GM21390 (cell line): ENCODE data around the gene SLC35F3.
"Not testable (repeated sequence)": the region's sequence is repeated elsewhere in the genome, so short reads cannot be mapped to it uniquely, and the experiment has no call there.

Experiments used
- ATAC-seq: cut with Tn5 transposase; IDR thresholded peaks from one replicate; pipeline ENCODE4 v1.9.1; 2021; ENCODE audit not compliant: unreplicated experiment

The SLC35F3 gene

DNA sequence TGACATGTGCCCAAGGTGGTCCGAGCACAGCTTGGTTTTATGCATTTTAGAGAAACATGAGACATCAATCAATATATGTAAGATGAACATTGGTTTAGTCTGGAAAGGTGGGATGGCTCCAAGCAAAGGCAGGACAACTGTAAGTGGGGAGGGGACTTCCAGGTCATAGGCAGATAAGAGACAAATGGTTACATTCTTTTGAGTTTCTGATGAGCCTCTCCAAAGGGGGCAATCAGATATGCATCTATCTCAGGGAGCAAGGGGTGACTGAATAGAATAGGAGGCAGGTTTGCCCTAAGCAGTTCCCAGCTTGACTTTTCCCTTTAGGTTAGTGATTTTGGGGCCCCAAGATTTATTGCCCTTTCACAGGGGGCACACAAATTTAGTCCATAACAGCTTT lies 374.5 kb downstream of the SLC35F3 start:
- ATAC-seq = no peak

DNA sequence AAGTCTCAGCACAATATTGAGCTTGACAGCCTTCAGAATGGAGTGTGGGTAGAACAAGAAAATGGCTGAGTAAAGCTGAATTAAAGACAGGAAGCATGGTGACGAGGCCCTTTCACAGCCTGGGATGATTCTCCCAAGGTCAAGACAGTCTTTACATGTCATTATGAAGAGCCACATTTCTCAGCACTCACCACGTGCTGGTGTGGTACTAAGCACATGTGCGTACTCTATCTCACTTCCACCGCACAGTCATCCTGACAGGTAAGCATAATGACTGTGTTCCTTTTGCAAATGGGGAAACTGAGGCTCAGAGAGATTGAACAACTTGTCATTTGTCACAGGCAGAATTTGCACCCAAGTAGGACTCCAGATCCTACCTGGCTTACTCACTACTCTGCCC lies 376.0 kb downstream of the SLC35F3 start:
- no peak for ATAC-seq

DNA sequence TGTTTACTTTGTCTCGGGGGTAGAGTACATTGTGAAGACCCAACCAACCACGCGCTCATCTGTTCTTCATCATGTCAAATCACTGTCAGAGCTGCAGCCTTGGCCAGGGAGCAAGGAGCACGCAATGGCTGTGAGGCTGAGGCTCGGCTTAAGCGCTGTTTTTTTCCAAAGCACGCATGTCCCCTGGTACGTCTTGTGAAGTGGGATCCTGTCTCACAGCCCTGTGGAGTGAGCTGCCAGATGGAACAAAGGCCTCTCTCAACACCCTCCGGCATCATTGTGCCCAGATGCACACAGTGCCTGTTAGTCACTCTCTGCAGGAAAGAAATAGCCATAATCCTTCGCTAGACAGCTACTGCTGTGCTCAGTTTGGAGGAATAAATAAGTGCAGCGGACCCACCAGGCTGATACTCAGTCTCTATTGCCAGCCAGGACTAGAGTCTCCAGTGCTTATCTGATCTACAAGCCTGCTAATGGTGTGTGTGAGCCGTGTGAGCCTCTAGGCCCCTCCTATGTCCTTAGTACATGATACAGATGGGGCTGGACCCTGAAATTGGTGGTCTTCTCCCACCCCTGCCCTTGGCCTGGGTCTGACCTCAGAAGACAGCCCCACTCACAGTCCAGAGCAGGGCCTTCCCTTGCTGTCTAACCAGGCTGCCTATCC lies 377.5 kb downstream of the SLC35F3 start:
- ATAC-seq = no peak

DNA sequence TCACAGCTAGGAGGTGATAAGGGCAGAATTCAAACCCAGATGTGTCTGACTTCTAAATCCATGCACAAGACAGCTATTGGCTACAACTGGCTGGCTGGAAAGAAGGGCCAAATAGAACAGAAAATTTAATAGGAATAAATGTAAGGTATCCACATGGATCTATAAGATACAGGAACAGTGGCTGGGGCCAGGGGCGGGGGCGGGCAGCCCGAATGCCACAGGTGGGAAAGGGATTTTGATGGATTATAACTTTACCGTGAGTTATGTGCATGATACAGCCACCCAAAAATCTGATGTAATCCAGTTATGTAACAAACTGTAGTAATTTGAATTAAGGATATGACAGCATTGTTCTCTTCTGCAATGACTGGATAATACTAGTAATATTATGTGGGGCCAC lies 381.7 kb downstream of the SLC35F3 start:
- no peak for ATAC-seq

DNA sequence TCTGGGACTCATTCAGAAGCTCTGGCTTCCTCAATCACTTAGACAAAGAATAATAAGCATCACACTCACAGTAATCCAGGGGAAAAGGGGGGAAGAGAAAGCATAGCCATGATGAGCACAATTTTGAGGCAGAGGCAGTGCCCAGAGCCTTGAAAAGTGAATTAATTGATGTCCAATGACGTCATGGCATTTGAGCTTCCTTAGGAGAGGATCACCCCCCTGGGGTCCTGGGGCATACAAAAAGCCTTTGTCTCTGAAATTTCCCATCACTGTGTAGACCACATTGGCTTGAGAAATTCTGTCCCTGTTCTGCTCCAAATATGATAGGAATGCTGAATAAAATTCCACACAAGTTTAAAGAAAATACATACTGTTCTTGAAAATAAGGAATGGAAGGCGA lies 384.5 kb downstream of the SLC35F3 start:
- ATAC-seq = no peak

DNA sequence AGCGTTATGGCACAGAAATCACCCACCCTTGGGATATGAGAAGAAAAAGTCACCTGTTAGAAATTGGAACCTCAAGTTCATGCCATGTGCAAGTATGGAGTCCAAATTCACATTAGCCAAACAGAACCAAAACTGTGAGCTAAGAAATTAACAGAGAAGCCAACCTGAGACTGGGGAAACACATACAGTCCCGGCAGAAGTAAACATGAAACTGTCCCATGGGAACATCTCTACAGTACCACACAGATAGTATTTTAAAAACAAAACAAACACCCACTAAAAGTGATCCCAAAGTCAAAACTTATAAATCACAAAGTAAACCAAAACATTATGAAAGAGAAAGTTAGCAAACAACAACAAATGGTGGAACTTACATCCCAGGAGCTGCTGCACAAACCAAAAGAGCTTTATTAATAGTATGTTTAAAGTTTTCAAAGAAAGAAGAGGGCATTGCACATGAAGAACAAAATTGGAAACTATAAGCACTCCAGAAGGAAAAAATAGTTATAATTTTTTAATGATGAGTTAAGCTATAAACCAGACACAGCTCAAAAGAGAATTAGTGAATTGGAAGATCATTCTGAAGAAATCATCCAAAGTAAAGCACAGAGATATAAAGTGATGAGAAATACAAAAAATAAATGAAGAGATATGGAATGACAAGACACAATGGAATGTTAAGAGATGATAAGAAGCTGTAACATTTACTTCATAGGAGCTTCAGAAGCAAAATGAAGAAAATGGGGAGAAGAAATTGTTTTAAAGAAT lies 385.2 kb downstream of the SLC35F3 start:
- no peak for ATAC-seq

DNA sequence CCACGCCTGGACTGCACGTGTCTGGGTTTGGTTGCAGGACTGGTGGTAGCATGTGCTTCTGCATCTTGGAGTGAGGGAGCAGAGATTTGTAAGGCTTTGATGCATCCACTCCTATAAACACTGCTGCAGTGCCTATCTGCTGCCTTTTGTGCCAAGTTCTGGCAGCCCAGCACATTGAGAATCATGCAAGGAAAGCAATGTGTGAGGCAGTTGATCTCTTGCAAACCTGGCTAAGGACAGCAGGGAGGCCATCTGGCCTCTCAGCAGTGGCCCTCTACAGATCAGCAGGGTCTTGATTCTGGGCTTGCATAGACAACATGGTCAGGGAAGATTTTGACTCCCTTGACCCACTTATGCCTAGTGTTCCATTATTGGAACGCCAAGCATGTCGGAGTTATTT lies 387.5 kb downstream of the SLC35F3 start:
- no peak for ATAC-seq

DNA sequence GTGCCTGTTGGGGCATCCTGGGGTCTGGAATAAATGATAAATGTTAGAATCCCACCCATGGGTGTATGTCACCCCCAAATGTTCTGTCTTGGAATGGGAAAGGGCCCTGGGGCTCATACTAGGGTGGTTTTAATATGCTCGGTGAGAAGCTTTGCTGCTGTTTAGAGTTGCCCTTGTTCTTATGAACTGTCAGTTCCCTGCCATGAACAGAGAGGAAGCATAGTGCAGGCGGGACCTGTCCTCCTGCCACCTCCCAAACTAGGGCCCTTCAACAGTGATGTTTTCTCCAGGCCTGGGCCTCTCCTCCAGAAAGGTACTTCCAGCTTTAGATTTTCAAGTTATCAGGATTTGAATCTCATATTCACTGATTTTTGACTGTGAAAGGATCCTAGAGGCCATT lies 388.1 kb downstream of the SLC35F3 start:
- no peak for ATAC-seq

DNA sequence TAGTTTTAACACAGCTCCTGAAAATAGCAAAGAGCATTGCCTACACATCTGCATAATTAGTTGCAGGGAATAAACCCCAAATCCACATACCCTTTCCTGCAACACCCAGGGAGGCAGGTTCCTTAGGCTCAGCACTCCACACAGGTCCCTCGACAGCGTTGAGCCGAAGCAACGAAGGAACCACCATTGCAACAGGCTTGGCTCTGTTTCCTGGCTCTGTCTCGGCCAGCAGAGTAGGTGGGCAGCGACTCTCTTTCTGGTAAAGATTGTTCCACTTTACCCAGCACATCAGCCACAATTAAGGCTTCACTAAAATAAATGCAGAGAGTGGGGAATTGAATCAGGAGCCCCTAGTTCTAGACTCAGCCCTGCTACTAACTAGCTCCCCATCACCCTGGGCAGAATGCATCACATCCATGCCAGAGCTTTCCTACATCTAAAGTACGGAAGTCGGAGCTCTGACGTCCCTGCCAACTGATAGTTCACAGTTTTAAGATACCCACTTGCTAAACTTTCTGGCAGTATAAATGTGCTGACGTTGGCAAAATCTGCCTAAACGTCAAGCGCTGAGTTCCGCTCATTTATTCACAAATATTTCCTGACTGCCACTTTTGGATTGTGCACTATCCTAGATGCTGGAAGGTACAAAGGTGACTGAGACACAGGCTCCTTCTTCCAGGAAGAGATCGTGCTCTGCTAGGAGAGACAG lies 389.8 kb downstream of the SLC35F3 start:
- ATAC-seq = no peak

DNA sequence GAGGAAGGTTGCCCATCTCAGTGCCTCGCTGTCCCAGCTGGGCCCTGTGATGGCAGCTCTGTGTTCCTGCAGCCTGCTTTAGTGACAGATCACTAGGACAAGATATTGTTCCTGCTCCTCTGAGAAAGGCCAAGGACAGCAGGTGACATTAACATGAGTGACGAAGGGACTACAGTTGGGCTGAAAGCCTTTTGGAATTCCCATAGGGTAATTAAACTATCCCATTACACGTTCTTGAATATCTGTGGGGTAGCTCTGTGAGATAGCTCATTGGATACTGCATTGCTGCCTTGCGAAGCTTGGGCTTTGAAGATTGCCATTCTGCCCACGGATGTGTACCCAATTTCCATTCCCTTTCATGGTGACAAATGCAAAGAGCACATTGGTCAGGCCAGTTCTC lies 390.6 kb downstream of the SLC35F3 start:
- no peak for ATAC-seq

DNA sequence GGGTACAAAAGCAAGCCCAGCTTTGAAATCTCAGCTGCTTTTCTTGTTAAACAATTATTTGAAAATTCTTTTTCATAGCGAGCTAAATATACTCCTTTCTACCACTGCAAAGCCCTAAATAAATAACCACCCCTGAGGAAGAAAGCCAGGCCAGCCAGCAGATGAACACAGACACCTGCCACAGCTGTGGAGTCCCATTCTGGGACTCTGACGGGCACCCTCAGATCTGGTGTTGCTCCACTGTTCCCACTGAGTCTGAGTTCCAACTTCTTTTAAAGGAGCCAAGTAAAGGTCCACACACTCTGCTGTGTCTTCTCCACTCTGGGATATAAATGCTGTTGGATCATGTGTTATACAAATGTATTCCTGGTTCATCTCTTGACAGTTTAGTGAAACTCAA lies 391.1 kb downstream of the SLC35F3 start:
- no peak for ATAC-seq

DNA sequence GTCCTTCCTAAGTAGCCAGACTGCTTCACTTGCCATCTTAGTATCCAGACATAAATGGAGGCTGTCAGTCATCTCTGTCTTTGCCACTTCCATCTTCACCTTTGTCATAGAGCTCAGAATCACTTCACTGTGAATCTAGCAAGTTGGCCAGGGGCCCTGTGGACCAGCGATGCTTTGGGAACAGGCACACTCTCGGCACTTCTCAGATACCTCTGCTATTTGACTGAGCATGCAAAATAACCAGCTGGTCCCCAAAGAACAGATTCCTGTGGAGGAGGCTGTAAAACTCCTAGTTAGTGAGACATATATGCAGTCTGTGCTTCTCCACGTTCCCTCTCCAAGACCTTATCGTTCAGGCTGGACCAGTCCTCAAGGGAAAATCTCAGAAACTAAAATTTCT lies 392.0 kb downstream of the SLC35F3 start:
- ATAC-seq = no peak

DNA sequence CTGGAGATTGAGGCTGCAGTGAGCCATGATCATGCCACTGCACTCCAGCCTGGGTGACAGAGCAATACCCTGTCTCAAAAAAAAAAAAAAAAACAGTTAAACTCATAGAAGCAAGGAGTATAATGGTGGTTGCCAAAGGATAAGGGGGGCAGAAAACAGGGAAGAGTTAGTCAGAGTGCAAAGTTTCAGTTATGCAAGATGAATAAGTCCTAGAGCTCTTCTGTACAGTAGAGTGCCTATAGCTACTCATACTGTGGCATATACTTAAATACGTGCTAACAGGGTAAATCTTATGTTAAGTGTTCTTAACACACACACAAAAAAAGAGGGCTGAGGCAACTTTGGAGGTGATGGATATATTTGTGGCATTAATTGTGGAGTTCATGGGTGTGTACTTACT lies 393.2 kb downstream of the SLC35F3 start:
- ATAC-seq = no peak

DNA sequence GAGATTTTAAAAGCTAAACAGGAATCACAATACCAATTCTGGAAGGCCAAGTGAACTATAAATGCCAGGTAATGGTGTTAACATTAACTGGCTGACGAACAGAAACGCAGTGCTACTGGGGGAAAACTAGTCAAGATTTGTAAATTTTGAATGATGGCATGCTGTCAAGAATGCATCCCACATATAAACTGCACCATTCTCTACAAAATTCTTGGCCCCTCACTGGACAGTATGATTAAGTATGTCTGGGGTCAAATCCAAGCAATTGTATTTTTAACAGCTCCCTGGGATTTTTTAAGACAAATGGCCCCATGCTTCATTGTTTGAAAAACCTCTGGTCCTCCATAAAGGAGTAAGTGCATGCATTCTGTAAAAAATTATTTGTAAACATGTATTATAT lies 395.6 kb downstream of the SLC35F3 start:
- no peak for ATAC-seq

DNA sequence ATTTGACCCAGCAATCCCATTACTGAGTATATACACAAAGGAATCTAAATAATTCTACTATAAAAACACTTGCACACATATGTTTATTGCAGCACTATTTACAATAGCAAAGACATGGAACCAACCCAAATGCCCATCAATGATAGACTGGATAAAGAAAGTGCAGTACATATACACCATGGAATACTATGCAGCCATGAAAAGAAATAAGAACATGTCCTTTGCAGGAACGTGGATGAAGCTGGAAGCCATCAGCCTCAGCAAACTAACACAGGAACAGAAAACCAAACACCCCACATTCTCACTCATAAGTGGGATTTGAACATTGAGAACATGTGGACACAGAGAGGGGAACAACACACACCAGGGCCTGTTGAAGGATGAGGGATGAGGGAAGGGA lies 397.2 kb downstream of the SLC35F3 start:
- not testable (repeated sequence) for ATAC-seq

DNA sequence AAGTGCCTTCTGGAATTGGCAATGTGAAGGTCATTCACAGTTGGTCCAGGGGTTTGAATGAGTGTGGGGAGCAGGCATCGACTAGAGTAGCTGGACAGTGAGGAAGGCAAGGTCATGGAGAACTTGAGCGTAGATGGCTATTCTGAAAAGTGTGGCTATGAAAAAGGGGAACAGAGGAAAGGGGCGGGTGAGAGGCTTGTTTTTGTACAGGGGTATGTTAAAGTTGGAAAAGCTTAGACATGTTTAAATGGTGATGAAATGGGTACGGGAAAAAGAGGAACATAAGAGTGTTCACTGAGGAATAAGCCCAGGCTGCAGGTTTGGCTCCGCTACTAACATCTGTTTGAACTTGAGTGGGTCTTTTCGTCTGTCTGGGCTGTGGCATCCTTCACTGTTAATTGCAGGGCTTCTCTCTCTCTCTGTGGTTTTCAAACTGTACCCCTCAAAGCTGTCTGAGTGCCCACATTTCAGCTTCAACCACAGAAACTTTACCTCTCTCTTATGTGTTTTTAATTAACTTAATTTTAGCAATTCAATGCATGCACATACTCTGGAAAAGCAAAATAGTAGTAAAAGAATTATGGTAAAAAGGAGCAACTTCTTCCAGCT lies 398.0 kb downstream of the SLC35F3 start:
- ATAC-seq = no peak

DNA sequence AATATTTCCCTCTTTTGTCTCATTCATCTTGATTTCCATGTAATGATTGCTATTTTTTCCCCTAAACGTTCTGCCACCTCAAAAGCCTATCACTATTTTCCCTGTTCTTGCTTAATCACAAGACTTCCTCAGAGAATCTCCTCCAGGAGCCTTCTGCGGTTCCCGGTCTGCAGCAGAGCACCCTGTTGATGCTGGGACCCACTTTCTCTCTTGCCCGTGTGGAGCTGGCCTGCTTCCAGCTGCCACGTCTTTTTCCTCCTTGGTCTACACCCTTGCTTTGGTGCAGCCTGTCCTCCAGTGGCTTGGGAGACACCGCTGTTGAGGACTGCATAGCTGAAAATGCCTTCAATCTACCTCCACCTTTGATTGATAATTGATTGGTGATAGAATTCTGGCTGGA lies 398.8 kb downstream of the SLC35F3 start:
- ATAC-seq = no peak

DNA sequence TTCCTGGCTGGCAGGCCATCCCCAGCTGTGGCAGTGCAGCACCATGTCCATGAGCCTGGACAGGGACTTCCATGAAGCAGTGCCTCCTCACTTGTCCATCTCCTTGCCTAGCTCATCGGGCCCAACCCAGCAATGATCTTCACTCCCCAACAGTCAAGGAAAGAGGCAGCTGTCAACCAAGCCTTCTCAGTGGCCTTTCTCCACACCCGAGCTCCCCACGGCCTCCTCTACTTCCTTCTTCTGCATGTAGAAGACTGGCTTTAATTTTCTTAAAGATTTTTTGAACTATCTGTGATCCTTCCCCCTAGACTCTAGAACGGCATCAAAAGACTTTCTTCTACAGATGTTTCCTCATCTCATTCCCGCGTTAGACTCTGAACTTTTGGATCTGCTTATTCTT lies 403.2 kb downstream of the SLC35F3 start:
- ATAC-seq = no peak

DNA sequence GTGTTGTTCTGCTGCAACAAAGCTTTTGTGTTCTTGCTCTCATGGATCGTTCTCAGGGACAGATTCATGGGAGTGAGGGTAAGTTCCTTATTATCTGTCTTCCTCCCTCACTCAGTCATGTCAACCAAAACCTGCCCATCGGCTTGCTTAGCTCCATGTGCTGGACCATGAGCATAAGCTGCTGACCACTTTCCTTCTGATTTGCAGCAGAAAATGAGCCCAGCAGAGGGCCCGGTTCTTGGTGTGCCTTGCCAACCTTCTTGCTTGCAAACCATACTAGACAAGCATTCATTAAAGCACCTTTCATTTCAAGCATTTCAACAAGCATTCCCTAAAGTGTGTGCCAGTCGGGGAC lies 404.7 kb downstream of the SLC35F3 start:
- no peak for ATAC-seq

DNA sequence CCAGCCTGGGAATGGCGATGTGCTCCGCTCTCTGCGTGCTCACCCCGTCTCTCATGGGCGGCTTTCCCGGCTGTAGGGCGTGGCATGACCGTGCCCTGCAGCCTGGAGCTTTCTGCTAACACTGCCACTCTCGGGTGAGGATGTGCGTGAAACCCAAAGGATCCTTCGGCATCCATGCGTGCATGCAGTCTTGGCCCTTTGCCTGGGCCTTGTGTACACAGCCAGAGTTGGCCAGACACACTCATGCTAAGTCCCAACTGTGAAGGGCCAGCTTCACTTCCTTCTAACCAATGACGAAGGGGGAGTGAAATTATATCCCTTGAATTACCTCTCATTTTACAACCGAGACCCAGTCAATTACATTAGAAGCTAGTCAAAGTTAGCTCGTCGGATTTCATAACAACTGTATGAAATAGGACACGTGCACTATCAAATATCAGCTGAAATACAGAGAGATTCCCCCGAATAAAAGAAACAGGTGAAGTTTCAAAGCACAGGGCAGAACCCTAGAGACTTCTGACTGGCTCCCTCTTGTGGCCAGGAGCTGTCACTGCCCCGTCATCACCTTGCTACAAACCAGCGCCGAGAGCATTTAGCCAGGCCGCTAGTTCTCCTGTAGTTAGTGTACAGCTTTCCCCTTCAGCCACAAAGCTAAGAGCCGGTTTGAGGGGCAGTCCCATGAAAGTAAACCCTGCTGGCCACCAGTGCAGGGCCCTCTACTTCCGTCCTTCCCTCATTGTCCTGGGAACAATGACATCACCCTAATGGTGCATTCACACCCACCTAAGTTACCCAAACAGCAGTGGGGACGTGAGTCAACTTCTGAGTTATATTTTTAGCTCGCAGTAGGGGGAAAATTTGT lies 405.4 kb downstream of the SLC35F3 start:
- peak; percentile 95 for ATAC-seq

DNA sequence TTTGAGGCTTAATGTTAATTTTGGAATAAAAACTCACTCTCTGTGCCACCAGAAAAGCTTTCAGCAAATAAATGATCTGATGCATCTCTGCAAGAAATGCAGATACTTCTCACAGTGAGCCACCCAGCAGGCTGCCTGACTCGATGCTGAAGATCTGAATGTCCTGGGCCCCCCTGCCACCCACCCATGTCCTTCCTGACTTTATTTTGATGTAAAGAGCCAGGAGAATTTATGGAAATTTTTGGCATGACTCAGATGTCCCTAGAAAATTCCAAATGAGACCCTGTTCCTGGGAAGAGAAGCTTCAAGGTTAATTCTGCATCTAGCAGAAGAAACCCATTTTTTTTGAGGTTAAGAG lies 406.0 kb downstream of the SLC35F3 start:
- ATAC-seq = no peak
